Astrocyte (in vitro differentiated cells and primary cell): ENCODE data around the gene KNDC1.

ENCODE experiments used
- CTCF ChIP-seq: IDR thresholded peaks from 2 replicates; pipeline ENCODE4 v1.5.1; 2011; ENCODE audit warnings: low read depth, mild to moderate bottlenecking, inconsistent platforms, low read length, moderate library complexity; ENCODE audit not compliant: insufficient read depth
- EZH2 ChIP-seq: IDR thresholded peaks from 2 replicates; pipeline ENCODE4 v1.6.1; 2012; ENCODE audit warnings: mild to moderate bottlenecking, low read length, inconsistent platforms; ENCODE audit not compliant: insufficient read depth

DNA sequence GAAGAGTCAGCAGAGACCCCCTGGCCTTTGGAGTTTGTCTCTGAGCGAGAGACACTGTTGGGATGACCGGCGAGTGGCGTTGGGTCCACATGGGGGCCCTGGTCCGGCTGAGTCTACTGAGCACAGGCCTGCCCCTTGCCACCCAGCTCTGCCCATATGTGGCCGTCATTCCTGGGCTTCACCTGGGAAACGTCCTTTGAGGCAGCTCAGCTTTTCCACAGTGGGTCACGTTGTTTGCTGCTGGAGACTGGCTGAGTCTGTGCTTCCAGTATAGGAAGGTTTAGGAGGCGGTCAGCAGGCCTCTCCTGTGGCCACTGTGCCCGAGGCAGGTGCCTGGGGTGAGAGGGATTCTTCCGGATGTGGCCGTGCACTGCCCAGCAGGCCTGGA, 99.6 kb downstream of the KNDC1 start:
- TF ChIP-seq EZH2, result no peak
- TF ChIP-seq CTCF, result no peak
